Lower leg skin (tissue), 4 donors: ENCODE measurements around the gene CYTH1. TPM values are rescaled to one million over a fixed set of nuclear protein-coding genes. Genes with fewer than 3 reads are reported as not detected.

Source experiments
- DNase-seq, 2 donors: peaks; one replicate each; pipeline ENCODE4 v3.0.0-alpha.2; 2019; ENCODE audit warnings: low spot score in 2 of 2
- H3K4me3 ChIP-seq: fragments of 200-600 bp; sonication (generic); 2 replicates; pipeline ENCODE4 v1.5.1; 2017; ENCODE audit warnings: mild to moderate bottlenecking, low read depth; ENCODE audit not compliant: poor library complexity, severe bottlenecking
- POLR2A ChIP-seq, 2 donors: fragments of 450-650 bp; IDR thresholded peaks; one replicate each; pipeline ENCODE4 v1.6.1; 2016 to 2017; ENCODE audit warnings: antibody characterized with exemption in 2 of 2, mild to moderate bottlenecking in 1 of 2, moderate library complexity in 1 of 2
- WGBS, 2 donors: methylation state at CpG; one replicate each; pipeline ENCODE4 v1.1.5; 2018; 5-methylcytosine and 5-hydroxymethylcytosine counted together
- intact Hi-C: fragments of 100-400 bp; cut with DNase I; formaldehyde crosslinking; loops from one replicate; pipeline ENCODE4 v1.15.0; 2023; ENCODE audit warnings: low total_unique reads
- total RNA-seq, 4 donors: library from RNA; depleted of rRNA; stranded (reverse); fragments of >200 nt; gene quantifications; one replicate each; pipeline ENCODE4 v1.1.0, GENCODE V29; 2016
- TF ChIP-seq, protein P1 (sequence below), 3 donors: fragments of 450-650 bp; IDR thresholded peaks; one replicate each; pipeline ENCODE4 v1.5.1; 2016; ENCODE audit warnings: antibody characterized with exemption in 3 of 3, mild to moderate bottlenecking in 3 of 3, moderate library complexity in 2 of 3

CYTH1 gene
- total RNA-seq, 4 donors from 2014 or later: 53.7 to 79.4 (median 63.9) TPM

DNA sequence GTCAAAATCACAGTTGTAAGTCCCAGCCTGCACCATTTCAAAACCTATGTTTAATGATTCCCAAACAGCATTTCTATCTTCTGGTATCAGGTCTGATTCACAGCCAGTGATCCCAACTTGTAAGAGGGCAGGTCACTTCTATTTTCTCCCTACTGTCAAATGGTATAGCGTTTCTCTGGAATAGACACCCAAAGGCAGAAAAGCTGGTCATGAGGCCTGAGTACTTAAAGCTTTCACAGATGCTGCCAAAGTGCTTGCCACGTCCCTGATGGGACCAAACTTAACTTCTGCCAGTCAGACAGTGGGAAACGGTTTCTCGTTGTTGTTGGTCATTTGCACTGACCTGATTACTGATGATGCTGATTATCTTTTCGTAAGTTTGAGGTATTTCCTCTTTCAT is 43.4 kb downstream of the CYTH1 start:
- no peak for TF ChIP-seq POLR2A (IDR thresholded peaks at IDR 0.05)
- TF ChIP-seq, protein P1, sequence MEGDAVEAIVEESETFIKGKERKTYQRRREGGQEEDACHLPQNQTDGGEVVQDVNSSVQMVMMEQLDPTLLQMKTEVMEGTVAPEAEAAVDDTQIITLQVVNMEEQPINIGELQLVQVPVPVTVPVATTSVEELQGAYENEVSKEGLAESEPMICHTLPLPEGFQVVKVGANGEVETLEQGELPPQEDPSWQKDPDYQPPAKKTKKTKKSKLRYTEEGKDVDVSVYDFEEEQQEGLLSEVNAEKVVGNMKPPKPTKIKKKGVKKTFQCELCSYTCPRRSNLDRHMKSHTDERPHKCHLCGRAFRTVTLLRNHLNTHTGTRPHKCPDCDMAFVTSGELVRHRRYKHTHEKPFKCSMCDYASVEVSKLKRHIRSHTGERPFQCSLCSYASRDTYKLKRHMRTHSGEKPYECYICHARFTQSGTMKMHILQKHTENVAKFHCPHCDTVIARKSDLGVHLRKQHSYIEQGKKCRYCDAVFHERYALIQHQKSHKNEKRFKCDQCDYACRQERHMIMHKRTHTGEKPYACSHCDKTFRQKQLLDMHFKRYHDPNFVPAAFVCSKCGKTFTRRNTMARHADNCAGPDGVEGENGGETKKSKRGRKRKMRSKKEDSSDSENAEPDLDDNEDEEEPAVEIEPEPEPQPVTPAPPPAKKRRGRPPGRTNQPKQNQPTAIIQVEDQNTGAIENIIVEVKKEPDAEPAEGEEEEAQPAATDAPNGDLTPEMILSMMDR (IDR thresholded peaks at IDR 0.05): no peak
- no peak for DNase-seq
- no peak overlapping the region for H3K4me3 ChIP-seq
- intact Hi-C loops: no loop called here
- 70 to 73% methylated on average over 5 of the region's 5 CpGs for WGBS, 2 donors

DNA sequence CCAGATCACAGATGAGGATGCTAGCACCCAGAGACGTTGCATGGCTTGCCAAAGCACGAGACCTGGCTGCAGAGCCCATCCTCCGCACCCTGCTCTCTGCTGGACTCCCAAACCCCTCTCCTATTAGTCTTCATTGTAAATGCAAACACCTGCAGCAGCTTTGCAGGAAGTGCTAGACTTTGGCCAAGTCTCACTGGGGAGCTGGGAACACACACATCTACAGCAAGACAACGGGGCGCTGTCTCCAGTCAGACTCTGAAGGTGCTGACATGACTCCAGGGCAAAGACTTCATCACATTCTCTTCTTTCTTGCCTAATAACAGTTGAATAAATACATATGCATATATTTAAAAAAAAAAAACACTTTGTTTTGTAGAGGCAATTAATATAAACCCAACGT is 43.8 kb downstream of the CYTH1 start:
- intact Hi-C loops: no loop called here
- DNase-seq: peak in 1 of 2 donors; percentile 54
- TF ChIP-seq, protein P1 (IDR thresholded peaks at IDR 0.05): no peak
- TF ChIP-seq POLR2A (IDR thresholded peaks at IDR 0.05): no peak
- WGBS, 2 donors: 63 to 64% methylated on average over 6 of the region's 6 CpGs
- no peak overlapping the region for H3K4me3 ChIP-seq

DNA sequence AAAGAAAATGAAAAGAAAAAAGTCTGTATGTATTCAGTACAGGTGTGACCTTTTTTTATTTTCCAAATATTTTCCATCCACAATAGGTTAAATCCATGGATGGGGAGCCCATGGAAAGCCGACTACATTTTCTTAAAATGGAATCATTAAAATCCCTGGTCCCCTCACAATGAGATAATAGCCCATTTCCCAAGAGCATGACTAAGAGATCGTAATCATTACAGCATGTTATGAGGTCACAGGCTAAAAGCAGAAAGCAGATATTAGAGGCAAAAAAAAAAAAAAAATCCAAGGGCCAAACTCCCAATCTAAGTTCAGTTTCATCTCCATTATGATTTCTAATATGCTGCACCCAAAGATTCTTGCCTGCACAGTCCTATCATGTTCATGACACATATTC is 44.7 kb downstream of the CYTH1 start:
- intact Hi-C loops: no loop called here
- 2 to 6% methylated on average over 2 of the region's 2 CpGs for WGBS, 2 donors
- no peak for DNase-seq
- TF ChIP-seq, protein P1 (IDR thresholded peaks at IDR 0.05): no peak
- TF ChIP-seq POLR2A (IDR thresholded peaks at IDR 0.05): no peak
- H3K4me3 ChIP-seq: no peak overlapping the region

DNA sequence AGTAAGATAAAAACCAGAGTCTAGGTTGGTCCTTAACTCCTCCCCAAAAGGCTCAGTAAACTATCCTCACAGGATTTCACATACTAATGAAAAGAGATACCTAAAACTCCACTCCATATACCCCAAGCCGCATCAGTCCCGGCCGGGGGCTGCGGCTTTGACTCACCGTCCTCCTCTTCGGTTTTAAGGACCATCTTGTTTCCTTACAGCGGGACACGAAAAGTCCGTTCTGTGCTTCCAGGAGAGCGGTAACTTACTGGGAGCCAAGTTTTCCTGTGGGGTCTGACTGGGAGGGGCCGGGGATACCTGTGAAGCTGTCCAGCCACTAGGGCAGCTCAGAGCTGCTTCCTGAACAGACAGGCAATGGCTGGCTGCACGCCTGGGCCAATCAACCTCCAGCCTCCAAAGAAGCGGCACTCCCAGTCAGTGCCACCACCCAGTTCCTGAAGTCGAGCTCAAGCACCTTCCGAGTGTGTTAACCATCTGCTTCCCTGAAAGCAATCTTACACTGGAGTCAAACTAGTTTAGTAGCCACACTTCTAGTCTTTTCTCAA is 45.5 kb downstream of the CYTH1 start:
- intact Hi-C loops: no loop called here
- peak; percentile 86 to 96 for DNase-seq
- TF ChIP-seq, protein P1 (IDR thresholded peaks at IDR 0.05): no peak
- no peak for TF ChIP-seq POLR2A (IDR thresholded peaks at IDR 0.05)
- 19 to 21% methylated on average over 15 of the region's 15 CpGs for WGBS, 2 donors
- peak overlapping the region; percentile 37 for H3K4me3 ChIP-seq

DNA sequence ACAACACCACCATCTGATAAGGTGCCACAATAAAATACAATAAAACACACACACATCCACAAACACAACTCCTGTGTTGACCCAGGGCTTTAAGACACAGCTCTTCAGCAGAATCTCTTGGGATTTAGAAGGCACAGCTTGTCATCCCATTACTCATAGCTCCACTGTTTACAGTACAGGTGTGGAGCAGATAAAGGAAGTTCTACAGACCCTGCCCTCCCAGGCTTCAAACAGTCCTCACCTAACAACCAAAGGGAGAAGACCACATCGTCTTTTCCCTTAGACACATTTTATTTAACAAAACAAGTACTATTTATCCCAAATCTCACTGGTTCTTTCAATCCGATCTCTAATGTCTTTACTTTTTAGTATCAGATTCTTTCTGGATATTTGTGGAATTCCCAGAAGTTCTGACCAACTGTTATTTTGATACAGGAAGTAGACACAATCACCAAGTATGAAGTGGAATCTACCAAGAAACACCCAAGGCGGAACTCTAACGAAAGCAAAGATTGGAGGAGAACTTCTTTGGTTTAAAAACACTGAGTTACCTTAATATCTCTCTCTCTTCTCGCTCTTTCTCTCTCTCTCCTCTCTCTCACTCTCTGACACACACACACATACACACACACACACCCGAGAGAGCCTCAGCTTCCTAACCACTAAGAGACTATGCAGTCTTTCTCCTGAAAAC is 46.1 kb downstream of the CYTH1 start:
- DNase-seq: peak in 1 of 2 donors; percentile 31
- intact Hi-C loops: no loop called here
- 15 to 26% methylated on average over 6 of the region's 6 CpGs for WGBS, 2 donors
- TF ChIP-seq, protein P1 (IDR thresholded peaks at IDR 0.05): no peak
- no peak for TF ChIP-seq POLR2A (IDR thresholded peaks at IDR 0.05)
- H3K4me3 ChIP-seq: peak overlapping the region; percentile 37
